Neural cell (in vitro differentiated cells): ENCODE measurements around the gene NOTCH4.

Experiments
- CTCF ChIP-seq: fragments of 450-650 bp; IDR thresholded peaks from 2 replicates; pipeline ENCODE4 v1.5.1; 2014; ENCODE audit warnings: antibody characterized with exemption, mild to moderate bottlenecking, moderate library complexity; ENCODE audit not compliant: poor library complexity, severe bottlenecking
- EP300 ChIP-seq: fragments of 450-650 bp; conservative IDR thresholded peaks from 2 replicates; pipeline ENCODE4 v1.6.1; 2014; ENCODE audit warnings: antibody characterized with exemption, mild to moderate bottlenecking, moderate library complexity; ENCODE audit not compliant: poor library complexity, severe bottlenecking
- EZH2 ChIP-seq: fragments of 200-600, 300-800 bp; shearing (Covaris generic), sonication (generic); IDR thresholded peaks from 2 replicates; pipeline ENCODE4 v1.6.1; 2014; ENCODE audit warnings: antibody characterized with exemption, low read length, borderline replicate concordance, mild to moderate bottlenecking; ENCODE audit not compliant: insufficient read depth, poor library complexity, severe bottlenecking
- POLR2AphosphoS5 ChIP-seq: IDR thresholded peaks from 2 replicates; pipeline ENCODE4 v1.6.1; 2012
- REST ChIP-seq: IDR thresholded peaks from 2 replicates; pipeline ENCODE4 v1.6.1; 2012; ENCODE audit warnings: borderline replicate concordance

- no peak for TF ChIP-seq REST
- no peak for TF ChIP-seq CTCF
- TF ChIP-seq EZH2: no peak
- no peak for TF ChIP-seq EP300
- no peak for TF ChIP-seq POLR2AphosphoS5
These were observed 1.3 kb downstream of the NOTCH4 start for GRCh38 chr6:32222333-32223230.
